ENCODE results near the gene IGF1R.
A peak's percentile ranks its signal among the peaks of the same experiment; 100 is the strongest.

IGF1R gene

GRCh38 chr15:98717942-98718341, 69.6 kb downstream of the IGF1R start:
- Histone ChIP-seq H2AFZ (ENCODE audit: low read length, unreplicated experiment) (no peak overlapping the region), H3K4me3 (ENCODE audit: low read depth, low read length) (no peak overlapping the region), H3K4me1 (ENCODE audit: control insufficient read depth, insufficient read depth, low read length, unreplicated experiment) (peaks cover 21% of the 10 kb centered on the region), H3K79me2 (ENCODE audit: control insufficient read depth, insufficient read depth, low read length, unreplicated experiment) (peaks cover 96% of the 10 kb centered on the region), H3K27me3 (ENCODE audit: insufficient read depth, low read length) (no peaks in the 10 kb centered on the region), H3K36me3 (ENCODE audit: insufficient read depth, low read length) (no peaks in the 10 kb centered on the region), H3K27ac (ENCODE audit: low read depth, low read length) (no peak overlapping the region)

- peak overlapping the region; percentile 16; the same call in 1 of the 2 replicates for H3K27ac ChIP-seq (ENCODE audit: low read depth, low read length)
- no peaks in the 10 kb centered on the region for H3K27me3 ChIP-seq (ENCODE audit: insufficient read depth, low read length)
- H2AFZ ChIP-seq (ENCODE audit: low read length, unreplicated experiment): no peak overlapping the region
- peaks cover 21% of the 10 kb centered on the region for H3K4me1 ChIP-seq (ENCODE audit: control insufficient read depth, insufficient read depth, low read length, unreplicated experiment)
- peaks cover 96% of the 10 kb centered on the region for H3K79me2 ChIP-seq (ENCODE audit: control insufficient read depth, insufficient read depth, low read length, unreplicated experiment)
- no peaks in the 10 kb centered on the region for H3K36me3 ChIP-seq (ENCODE audit: insufficient read depth, low read length)
- peak overlapping the region; percentile 16; the same call in 1 of the 2 replicates for H3K4me3 ChIP-seq (ENCODE audit: low read depth, low read length)
Observed at GRCh38 chr15:98718426-98719136, 70.2 kb downstream of the IGF1R start.

GRCh38 chr15:98719137-98719740, 70.9 kb downstream of the IGF1R start:
- H3K79me2 ChIP-seq (ENCODE audit: control insufficient read depth, insufficient read depth, low read length, unreplicated experiment): peaks cover 95% of the 10 kb centered on the region
- H3K4me1 ChIP-seq (ENCODE audit: control insufficient read depth, insufficient read depth, low read length, unreplicated experiment): peaks cover 21% of the 10 kb centered on the region
- H3K36me3 ChIP-seq (ENCODE audit: insufficient read depth, low read length): no peaks in the 10 kb centered on the region
- H2AFZ ChIP-seq (ENCODE audit: low read length, unreplicated experiment): no peak overlapping the region
- no peaks in the 10 kb centered on the region for H3K27me3 ChIP-seq (ENCODE audit: insufficient read depth, low read length)
- peak overlapping the region; percentile 16; the same call in 1 of the 2 replicates for H3K4me3 ChIP-seq (ENCODE audit: low read depth, low read length)
- peak overlapping the region; percentile 16; the same call in 1 of the 2 replicates for H3K27ac ChIP-seq (ENCODE audit: low read depth, low read length)

DNA sequence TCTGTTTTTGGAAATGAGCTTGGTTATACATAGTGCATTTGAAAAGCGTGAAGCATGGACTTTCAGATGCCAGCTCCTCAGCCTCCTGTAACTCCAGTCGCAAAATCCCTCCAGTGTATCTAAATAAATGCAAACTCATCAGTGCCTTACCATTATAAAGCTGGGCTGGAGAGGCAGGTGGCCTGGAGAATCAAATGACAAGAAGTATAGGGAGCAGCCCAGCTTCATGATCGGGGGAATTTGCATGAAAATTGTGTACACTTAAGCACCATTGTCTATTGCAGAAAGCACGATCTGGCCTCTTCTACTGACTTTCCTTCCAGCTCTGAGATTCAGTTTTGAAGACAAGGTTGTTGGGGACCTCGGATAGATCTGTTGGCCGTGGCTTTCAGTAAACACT, 71.7 kb downstream of the IGF1R start:
- peaks cover 21% of the 10 kb centered on the region for H3K4me1 ChIP-seq (ENCODE audit: control insufficient read depth, insufficient read depth, low read length, unreplicated experiment)
- no peak overlapping the region for H2AFZ ChIP-seq (ENCODE audit: low read length, unreplicated experiment)
- H3K36me3 ChIP-seq (ENCODE audit: insufficient read depth, low read length): no peaks in the 10 kb centered on the region; the same call in 1 of the 2 replicates
- H3K4me3 ChIP-seq (ENCODE audit: low read depth, low read length): no peak overlapping the region
- H3K79me2 ChIP-seq (ENCODE audit: control insufficient read depth, insufficient read depth, low read length, unreplicated experiment): peaks cover 98% of the 10 kb centered on the region
- no peaks in the 10 kb centered on the region for H3K27me3 ChIP-seq (ENCODE audit: insufficient read depth, low read length)
- H3K27ac ChIP-seq (ENCODE audit: low read depth, low read length): no peak overlapping the region

DNA sequence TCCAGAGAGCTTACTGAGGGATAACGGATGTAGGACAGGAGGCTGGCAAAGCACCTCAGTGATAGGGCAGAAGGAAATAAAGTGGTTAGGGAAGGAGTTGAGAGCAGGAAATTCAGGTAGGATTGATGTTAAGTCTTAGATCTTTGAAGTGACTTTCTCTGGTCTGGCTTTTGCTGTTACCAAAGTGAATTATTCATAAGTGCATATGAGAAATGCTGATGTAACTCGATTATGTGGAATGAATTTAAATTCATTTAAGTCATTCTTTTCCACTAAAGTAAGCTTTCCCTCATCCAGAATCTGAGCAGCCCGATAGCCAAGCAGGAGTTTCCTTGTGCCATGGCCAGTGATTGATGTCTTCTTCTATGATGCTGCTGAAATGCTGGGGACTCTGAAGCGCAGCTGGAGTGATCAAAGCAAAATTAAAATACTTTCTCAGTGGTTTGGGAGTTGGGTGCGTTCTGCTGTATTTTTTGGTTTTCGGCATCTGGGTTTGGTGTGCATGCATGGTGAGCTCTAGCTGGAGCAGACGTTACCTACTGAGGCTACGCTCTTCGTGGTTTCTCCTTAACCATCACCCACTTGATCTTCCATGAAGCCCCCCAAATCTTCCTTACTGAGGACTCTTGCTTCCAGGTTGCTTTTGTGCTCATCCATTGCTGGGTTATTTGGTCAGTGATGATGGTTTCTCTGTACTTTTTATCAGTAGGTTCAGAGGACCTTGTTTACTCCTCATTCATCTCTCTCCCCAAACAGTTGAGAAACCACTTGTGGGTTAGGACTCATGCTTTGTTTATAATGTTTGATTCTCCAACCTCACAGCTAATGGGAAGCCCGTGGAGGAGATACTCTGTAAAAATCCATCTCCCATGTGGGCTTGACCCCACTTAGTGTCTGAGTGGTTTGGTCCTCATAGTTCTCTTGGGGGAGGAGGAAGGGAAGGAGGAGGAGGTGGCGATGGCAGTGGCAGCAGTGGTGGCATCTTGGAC, 72.5 kb downstream of the IGF1R start:
- Histone ChIP-seq H3K27me3 (ENCODE audit: insufficient read depth, low read length) (no peaks in the 10 kb centered on the region), H3K79me2 (ENCODE audit: control insufficient read depth, insufficient read depth, low read length, unreplicated experiment) (peaks cover 96% of the 10 kb centered on the region), H2AFZ (ENCODE audit: low read length, unreplicated experiment) (no peak overlapping the region), H3K4me3 (ENCODE audit: low read depth, low read length) (no peak overlapping the region), H3K27ac (ENCODE audit: low read depth, low read length) (no peak overlapping the region), H3K36me3 (ENCODE audit: insufficient read depth, low read length) (no peaks in the 10 kb centered on the region; the same call in 1 of the 2 replicates), H3K4me1 (ENCODE audit: control insufficient read depth, insufficient read depth, low read length, unreplicated experiment) (peaks cover 22% of the 10 kb centered on the region)

DNA sequence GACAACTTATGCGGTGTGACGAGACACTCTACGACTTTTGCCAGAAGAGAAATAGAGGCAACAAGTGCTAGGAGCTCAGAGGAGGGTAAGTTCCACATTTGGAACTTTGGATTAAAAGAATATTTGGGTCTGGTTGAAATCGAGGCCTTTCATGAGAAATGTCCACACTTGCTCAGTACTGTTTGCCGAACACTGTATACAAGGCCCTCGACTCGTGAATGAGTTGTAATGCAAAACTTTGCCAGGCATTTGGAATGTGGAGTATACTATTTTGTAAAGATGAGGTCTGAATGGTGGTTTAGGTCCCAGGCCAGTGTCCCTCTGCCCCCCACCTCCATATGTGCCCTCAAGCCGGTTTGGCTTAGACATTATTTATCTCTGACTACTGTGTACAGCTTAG, 73.9 kb downstream of the IGF1R start:
- Histone ChIP-seq H3K4me1 (ENCODE audit: control insufficient read depth, insufficient read depth, low read length, unreplicated experiment) (peaks cover 33% of the 10 kb centered on the region), H3K4me3 (ENCODE audit: low read depth, low read length) (no peak overlapping the region)

DNA sequence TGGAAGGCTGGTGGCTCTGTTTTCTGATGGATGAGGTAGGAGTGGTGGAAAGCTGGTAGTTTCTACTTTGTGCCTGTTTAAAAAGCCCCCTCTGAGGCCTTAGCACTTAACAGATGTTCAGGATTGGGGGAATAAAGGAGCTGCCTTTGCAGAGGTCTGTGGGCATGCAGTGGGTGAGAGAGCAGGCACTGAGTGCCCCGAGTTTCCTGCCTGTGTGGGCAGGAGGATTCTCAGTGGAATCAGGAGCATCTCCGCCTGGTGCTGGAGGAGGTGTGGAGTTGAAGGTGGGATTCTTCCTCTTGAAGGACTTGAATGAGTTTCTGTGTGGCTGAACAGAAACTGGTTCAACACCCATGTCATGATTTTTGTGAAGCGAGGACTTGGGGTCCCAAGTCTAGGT, 74.3 kb downstream of the IGF1R start:
- Histone ChIP-seq H3K27ac (ENCODE audit: low read depth, low read length) (no peak overlapping the region), H3K36me3 (ENCODE audit: insufficient read depth, low read length) (no peaks in the 10 kb centered on the region; the same call in 1 of the 2 replicates), H3K4me3 (ENCODE audit: low read depth, low read length) (no peak overlapping the region), H3K27me3 (ENCODE audit: insufficient read depth, low read length) (no peaks in the 10 kb centered on the region), H2AFZ (ENCODE audit: low read length, unreplicated experiment) (no peak overlapping the region), H3K79me2 (ENCODE audit: control insufficient read depth, insufficient read depth, low read length, unreplicated experiment) (peaks cover 84% of the 10 kb centered on the region), H3K4me1 (ENCODE audit: control insufficient read depth, insufficient read depth, low read length, unreplicated experiment) (peaks cover 36% of the 10 kb centered on the region)

More for the DNA sequence above, 73.9 kb downstream of the IGF1R start:
- Histone ChIP-seq H3K36me3 (ENCODE audit: insufficient read depth, low read length) (no peaks in the 10 kb centered on the region; the same call in 1 of the 2 replicates), H3K27ac (ENCODE audit: low read depth, low read length) (no peak overlapping the region), H3K27me3 (ENCODE audit: insufficient read depth, low read length) (no peaks in the 10 kb centered on the region), H2AFZ (ENCODE audit: low read length, unreplicated experiment) (no peak overlapping the region), H3K79me2 (ENCODE audit: control insufficient read depth, insufficient read depth, low read length, unreplicated experiment) (peaks cover 88% of the 10 kb centered on the region)

DNA sequence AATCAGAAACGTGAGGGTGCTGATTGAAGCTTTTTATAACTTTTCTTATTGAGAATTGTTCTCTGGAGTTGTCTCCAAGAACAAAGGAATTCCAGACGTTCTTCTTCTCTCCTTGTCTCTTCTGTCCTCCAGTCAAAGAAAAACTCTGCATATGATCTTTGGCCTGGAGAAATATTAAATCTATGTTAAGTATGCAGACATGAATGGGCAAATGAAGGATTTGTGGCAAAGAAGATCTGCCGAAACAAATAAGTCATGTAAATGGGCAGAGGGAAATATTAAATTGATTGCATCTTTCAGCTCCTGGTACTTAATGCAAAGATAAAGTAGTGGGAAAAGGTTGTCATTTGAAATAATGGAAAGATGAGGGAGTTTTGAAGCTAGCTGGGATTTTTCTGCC, 74.9 kb downstream of the IGF1R start:
- Histone ChIP-seq H2AFZ (ENCODE audit: low read length, unreplicated experiment) (no peak overlapping the region), H3K36me3 (ENCODE audit: insufficient read depth, low read length) (no peaks in the 10 kb centered on the region; the same call in 1 of the 2 replicates), H3K27ac (ENCODE audit: low read depth, low read length) (no peak overlapping the region), H3K4me1 (ENCODE audit: control insufficient read depth, insufficient read depth, low read length, unreplicated experiment) (peaks cover 36% of the 10 kb centered on the region), H3K27me3 (ENCODE audit: insufficient read depth, low read length) (no peaks in the 10 kb centered on the region), H3K79me2 (ENCODE audit: control insufficient read depth, insufficient read depth, low read length, unreplicated experiment) (peaks cover 81% of the 10 kb centered on the region), H3K4me3 (ENCODE audit: low read depth, low read length) (no peak overlapping the region)

DNA sequence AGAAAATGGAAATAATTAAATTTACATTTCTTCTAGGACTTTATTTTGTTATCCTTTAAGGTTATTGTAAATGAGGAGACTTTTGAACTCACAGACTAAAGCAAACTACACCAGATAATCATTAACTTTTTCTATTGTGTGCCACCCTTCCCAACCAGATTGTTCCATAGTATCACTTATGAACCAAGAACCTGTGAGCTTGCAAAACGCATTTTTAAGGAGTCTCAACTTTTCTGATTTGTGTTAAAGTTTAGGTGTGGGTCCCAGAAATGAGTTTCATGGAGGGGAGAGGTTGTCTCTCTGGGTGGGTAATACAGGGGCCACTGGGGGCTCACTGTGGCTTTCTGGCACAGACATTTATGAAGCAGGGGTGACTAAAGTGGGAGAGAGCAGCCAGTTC, 75.7 kb downstream of the IGF1R start:
- no peak overlapping the region for H2AFZ ChIP-seq (ENCODE audit: low read length, unreplicated experiment)
- no peaks in the 10 kb centered on the region; the same call in 1 of the 2 replicates for H3K36me3 ChIP-seq (ENCODE audit: insufficient read depth, low read length)
- no peak overlapping the region for H3K4me3 ChIP-seq (ENCODE audit: low read depth, low read length)
- H3K4me1 ChIP-seq (ENCODE audit: control insufficient read depth, insufficient read depth, low read length, unreplicated experiment): peaks cover 36% of the 10 kb centered on the region
- peaks cover 81% of the 10 kb centered on the region for H3K79me2 ChIP-seq (ENCODE audit: control insufficient read depth, insufficient read depth, low read length, unreplicated experiment)
- H3K27ac ChIP-seq (ENCODE audit: low read depth, low read length): no peak overlapping the region
- no peaks in the 10 kb centered on the region for H3K27me3 ChIP-seq (ENCODE audit: insufficient read depth, low read length)

DNA sequence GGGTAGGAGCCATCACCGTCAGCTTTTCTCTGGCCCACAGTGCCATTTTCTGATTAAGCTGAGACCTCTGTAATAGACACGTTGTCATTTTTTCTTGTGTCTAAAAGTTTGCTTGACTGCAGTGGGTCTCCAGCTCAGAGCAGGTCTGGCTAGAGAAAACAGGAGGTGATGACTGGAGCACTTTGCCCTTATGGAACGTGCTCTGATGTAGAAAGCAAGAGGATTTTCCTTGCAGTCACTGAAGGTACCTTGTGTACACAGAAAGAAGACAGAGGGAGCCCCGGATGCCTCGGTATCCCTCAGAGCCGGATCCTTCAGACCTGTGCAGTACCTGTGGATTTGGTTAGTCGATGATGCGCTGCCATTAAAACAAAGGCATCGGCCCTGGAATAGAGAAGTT, 76.2 kb downstream of the IGF1R start:
- Histone ChIP-seq H3K4me1 (ENCODE audit: control insufficient read depth, insufficient read depth, low read length, unreplicated experiment) (peaks cover 36% of the 10 kb centered on the region), H3K27me3 (ENCODE audit: insufficient read depth, low read length) (no peaks in the 10 kb centered on the region), H2AFZ (ENCODE audit: low read length, unreplicated experiment) (no peak overlapping the region), H3K27ac (ENCODE audit: low read depth, low read length) (no peak overlapping the region), H3K36me3 (ENCODE audit: insufficient read depth, low read length) (no peaks in the 10 kb centered on the region; the same call in 1 of the 2 replicates), H3K4me3 (ENCODE audit: low read depth, low read length) (no peak overlapping the region), H3K79me2 (ENCODE audit: control insufficient read depth, insufficient read depth, low read length, unreplicated experiment) (peaks cover 81% of the 10 kb centered on the region)
